ENCODE data around the gene ADCY1. TPM values are rescaled to one million over a fixed set of nuclear protein-coding genes. Genes with fewer than 3 reads are reported as not detected.

ADCY1 gene
- polyA plus RNA-seq, 1 experiment, result 0.26 TPM

GRCh38 chr7:45690762-45691150 lies 116.6 kb downstream of the ADCY1 start:
- ChIA-PET CTCF (no interaction called here), POLR2A (no interaction called here)
- H3K27me3 ChIP-seq (ENCODE audit: control insufficient read depth, insufficient read depth, low read length), result no peaks in the 10 kb centered on the region
- TF ChIP-seq CTCF (IDR thresholded peaks at IDR 0.05; ENCODE audit: insufficient read depth, low read depth, low read length), result no peak
- no peaks in the 10 kb centered on the region for H3K36me3 ChIP-seq (ENCODE audit: control insufficient read depth, insufficient read depth, low read length)
- H3K4me3 ChIP-seq (ENCODE audit: low read depth, low read length), result no peak overlapping the region
- DNase-seq (ENCODE audit: low read depth), result no peak

GRCh38 chr7:45691155-45691656 lies 117.0 kb downstream of the ADCY1 start:
- Histone ChIP-seq H3K4me3 (ENCODE audit: low read depth, low read length) (no peak overlapping the region), H3K27me3 (ENCODE audit: control insufficient read depth, insufficient read depth, low read length) (no peaks in the 10 kb centered on the region), H3K36me3 (ENCODE audit: control insufficient read depth, insufficient read depth, low read length) (no peaks in the 10 kb centered on the region)
- ChIA-PET POLR2A (no interaction called here), CTCF (no interaction called here)
- no peak for DNase-seq (ENCODE audit: low read depth)
- no peak for TF ChIP-seq CTCF (IDR thresholded peaks at IDR 0.05; ENCODE audit: insufficient read depth, low read depth, low read length)

DNA sequence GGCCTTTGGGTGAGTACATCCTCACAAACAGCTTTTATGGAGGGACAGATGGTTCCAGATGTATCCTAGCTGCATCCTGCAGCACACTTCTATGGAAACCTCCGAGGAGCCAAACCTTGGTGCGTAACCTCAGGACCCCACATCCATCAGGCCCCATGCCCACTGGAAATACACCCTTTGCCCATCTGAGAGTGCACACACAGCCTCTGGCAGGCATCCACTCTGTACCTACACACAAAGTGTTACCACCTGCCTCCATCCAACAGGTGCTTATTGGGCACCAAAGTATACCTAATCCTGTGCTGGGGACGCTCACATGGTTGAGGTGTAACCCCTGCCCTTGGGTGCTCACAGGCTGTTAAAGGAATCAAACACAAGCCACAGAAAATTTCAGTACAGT lies 117.9 kb downstream of the ADCY1 start:
- Histone ChIP-seq H3K27me3 (ENCODE audit: control insufficient read depth, insufficient read depth, low read length) (no peaks in the 10 kb centered on the region), H3K4me3 (ENCODE audit: low read depth, low read length) (no peak overlapping the region), H3K36me3 (ENCODE audit: control insufficient read depth, insufficient read depth, low read length) (no peaks in the 10 kb centered on the region)
- DNase-seq (ENCODE audit: low read depth), result no peak
- TF ChIP-seq CTCF (IDR thresholded peaks at IDR 0.05; ENCODE audit: insufficient read depth, low read depth, low read length), result no peak
- POLR2A ChIA-PET, result no interaction called here
- CTCF ChIA-PET, result no interaction called here

DNA sequence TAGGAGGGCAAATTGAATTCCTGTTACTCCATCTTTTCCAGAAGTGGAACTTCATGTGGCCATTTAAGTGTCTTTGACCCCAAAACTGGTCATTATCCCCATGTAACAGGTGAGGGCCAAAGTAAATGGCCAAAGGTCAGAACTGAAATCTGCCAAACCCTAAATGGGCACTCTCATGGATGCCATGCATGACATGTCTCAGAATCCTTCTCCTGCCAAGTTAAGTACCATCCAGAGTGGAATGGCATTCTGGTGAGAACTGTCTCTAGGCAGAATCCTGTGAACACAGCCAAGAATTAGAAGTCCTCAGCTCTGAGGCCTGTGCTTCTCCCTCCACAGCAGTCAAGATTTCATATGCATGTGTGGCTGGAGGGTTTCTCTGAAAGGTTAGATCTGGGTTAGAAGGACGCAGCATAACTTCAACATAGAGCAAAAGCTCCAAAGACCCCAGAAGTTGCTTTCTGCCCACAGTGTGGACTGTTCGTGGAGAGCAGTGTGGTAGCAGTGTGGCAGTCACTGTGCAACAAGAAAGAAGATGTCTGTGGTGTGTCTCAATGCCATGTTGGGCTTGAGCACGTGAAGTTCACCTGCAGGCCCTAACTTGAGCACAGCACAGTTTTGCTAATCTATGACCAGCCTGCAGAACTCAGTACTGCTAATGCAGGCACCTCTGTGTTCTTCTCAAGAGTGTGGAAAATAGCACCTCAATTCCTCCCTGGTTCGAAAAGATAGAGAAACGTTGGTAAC lies 121.3 kb downstream of the ADCY1 start:
- DNase-seq (ENCODE audit: low read depth), result no peak
- H3K4me3 ChIP-seq (ENCODE audit: low read depth, low read length), result no peak overlapping the region
- H3K36me3 ChIP-seq (ENCODE audit: control insufficient read depth, insufficient read depth, low read length), result no peaks in the 10 kb centered on the region
- ChIA-PET POLR2A (no interaction called here), CTCF (interaction anchor here (0.7 kb wide), 1 partner anchor 54 kb away, joined by 3 read pairs; no protein-coding TSS in a partner anchor)
- TF ChIP-seq CTCF (IDR thresholded peaks at IDR 0.05; ENCODE audit: insufficient read depth, low read depth, low read length), result no peak
- peaks cover 6% of the 10 kb centered on the region for H3K27me3 ChIP-seq (ENCODE audit: control insufficient read depth, insufficient read depth, low read length)

- Histone ChIP-seq H3K4me3 (ENCODE audit: low read depth, low read length) (no peak overlapping the region), H3K27me3 (ENCODE audit: control insufficient read depth, insufficient read depth, low read length) (peaks cover 8% of the 10 kb centered on the region), H3K36me3 (ENCODE audit: control insufficient read depth, insufficient read depth, low read length) (no peaks in the 10 kb centered on the region)
- no peak for DNase-seq (ENCODE audit: low read depth)
- ChIA-PET POLR2A (no interaction called here), CTCF (interaction anchor here (0.8 kb wide), 1 partner anchor 34 kb away, joined by 3 read pairs; no protein-coding TSS in a partner anchor)
- no peak for TF ChIP-seq CTCF (IDR thresholded peaks at IDR 0.05; ENCODE audit: insufficient read depth, low read depth, low read length)
Observed at GRCh38 chr7:45696476-45696875, 122.3 kb downstream of the ADCY1 start.

Data from BJ (cell line).